HCT116 (cell line): Measurements from ENCODE around the gene LRRFIP2.

Source experiments
- CEBPB ChIP-seq: IDR thresholded peaks from 2 replicates; pipeline ENCODE4 v1.6.1; 2012; ENCODE audit warnings: low read depth
- EZH2phosphoT487 ChIP-seq: fragments of 200-600 bp; IDR thresholded peaks from 2 replicates; pipeline ENCODE4 v1.6.1; 2018; ENCODE audit warnings: antibody characterized with exemption, borderline replicate concordance

DNA sequence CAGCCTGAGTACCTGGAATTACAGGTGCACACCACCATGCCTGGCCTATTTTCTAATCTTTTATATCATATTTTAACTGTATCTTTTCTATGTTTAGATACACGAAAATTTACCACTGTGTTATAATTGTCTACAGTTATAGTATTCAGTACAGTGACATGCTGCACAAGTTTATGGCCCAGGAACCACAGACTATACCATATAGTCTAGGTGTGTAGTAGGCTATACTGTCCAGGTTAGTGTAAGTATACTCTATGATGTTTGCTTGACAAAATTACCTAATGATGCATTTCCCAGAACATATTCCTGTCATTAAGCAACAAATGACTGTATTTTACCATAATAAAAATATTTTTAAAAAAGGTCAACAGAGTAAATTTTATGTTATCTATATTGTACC, 5.5 kb downstream of the LRRFIP2 start:
- TF ChIP-seq EZH2phosphoT487 (no peak), CEBPB (no peak)
